B cell (primary cell): ENCODE measurements around the gene TMEM132D.

Source experiments
- CTCF ChIP-seq: fragments of 200-600 bp; IDR thresholded peaks from one replicate; pipeline ENCODE4 v1.8.0; 2022; ENCODE audit warnings: antibody characterized with exemption, mild to moderate bottlenecking
- EZH2 ChIP-seq: IDR thresholded peaks from 2 replicates; pipeline ENCODE4 v1.6.1; 2012; ENCODE audit warnings: borderline replicate concordance, low read depth, mild to moderate bottlenecking, moderate library complexity, low read length; ENCODE audit not compliant: insufficient read depth, poor library complexity, severe bottlenecking

- TF ChIP-seq CTCF (no peak), EZH2 (no peak)
These were observed 141.4 kb downstream of the TMEM132D start for GRCh38 chr12:129762436-129762835.
